B cell (primary cell): ENCODE data around the gene SKP1.
A peak's percentile ranks its signal among the peaks of the same experiment; 100 is the strongest.

ENCODE experiments used
- CTCF ChIP-seq: fragments of 200-600 bp; IDR thresholded peaks from one replicate; pipeline ENCODE4 v1.8.0; 2022; ENCODE audit warnings: antibody characterized with exemption, mild to moderate bottlenecking
- EZH2 ChIP-seq: IDR thresholded peaks from 2 replicates; pipeline ENCODE4 v1.6.1; 2012; ENCODE audit warnings: borderline replicate concordance, low read depth, mild to moderate bottlenecking, moderate library complexity, low read length; ENCODE audit not compliant: insufficient read depth, poor library complexity, severe bottlenecking

- TF ChIP-seq CTCF (peak; percentile 27), EZH2 (no peak)
Observed at GRCh38 chr5:134224888-134225779, 48.4 kb upstream of the SKP1 start.
